T-helper 1 cell treated with Interleukin-12 subunit alpha and Interleukin-12 subunit beta and Interleukin-4 antibody, amounts not matched to agents 30 μg/mL and 1 μg/mL, for 36 hours (primary cell): ENCODE measurements around the gene CEPT1.

Source experiments
- H3K27ac Mint-ChIP-seq: one replicate; pipeline ENCODE4 v1.8.0; 2021; ENCODE audit warnings: mild to moderate bottlenecking, mixed read lengths
- H3K27me3 Mint-ChIP-seq: one replicate; pipeline ENCODE4 v1.8.0; 2021; ENCODE audit warnings: low read depth, mixed read lengths
- H3K36me3 Mint-ChIP-seq: one replicate; pipeline ENCODE4 v1.8.0; 2021; ENCODE audit warnings: low read depth, mixed read lengths
- H3K4me1 Mint-ChIP-seq: one replicate; pipeline ENCODE4 v1.8.0; 2021; ENCODE audit warnings: low read depth, mixed read lengths
- H3K4me3 Mint-ChIP-seq: one replicate; pipeline ENCODE4 v1.8.0; 2021; ENCODE audit warnings: mild to moderate bottlenecking, moderate library complexity, mixed read lengths
- H3K9me3 Mint-ChIP-seq: one replicate; pipeline ENCODE4 v1.8.0; 2021; ENCODE audit warnings: mixed read lengths

CEPT1 gene

GRCh38 chr1:111232134-111232533 lies 92.1 kb downstream of the CEPT1 start:
- H3K27ac Mint-ChIP-seq, result no peak overlapping the region
- H3K4me3 Mint-ChIP-seq, result no peak overlapping the region
- H3K36me3 Mint-ChIP-seq, result peaks cover 21% of the 10 kb centered on the region
- H3K9me3 Mint-ChIP-seq, result no peaks in the 10 kb centered on the region
- H3K27me3 Mint-ChIP-seq, result no peaks in the 10 kb centered on the region
- H3K4me1 Mint-ChIP-seq, result peaks cover 37% of the 10 kb centered on the region

GRCh38 chr1:111234258-111234657 lies 94.2 kb downstream of the CEPT1 start:
- Mint-ChIP-seq H3K4me3 (no peak overlapping the region), H3K9me3 (no peaks in the 10 kb centered on the region), H3K4me1 (peaks cover 23% of the 10 kb centered on the region), H3K36me3 (peaks cover 41% of the 10 kb centered on the region), H3K27me3 (no peaks in the 10 kb centered on the region), H3K27ac (no peak overlapping the region)
